ENCODE results near the gene CAB39.

The CAB39 gene

GRCh38 chr2:230865766-230866755 lies 153.4 kb downstream of the CAB39 start:
- H3K4me3 ChIP-seq (ENCODE audit: low read depth, low read length): peak overlapping the region; percentile 88
- DNase-seq (ENCODE audit: low read depth): no peak
- no peak for TF ChIP-seq CTCF (IDR thresholded peaks at IDR 0.05; ENCODE audit: low read depth, low read length, missing control alignments)

- DNase-seq (ENCODE audit: low read depth): no peak
- peak overlapping the region; percentile 88; the same call in 1 of the 2 replicates for H3K4me3 ChIP-seq (ENCODE audit: low read depth, low read length)
- no peak for TF ChIP-seq CTCF (IDR thresholded peaks at IDR 0.05; ENCODE audit: low read depth, low read length, missing control alignments)
Observed at GRCh38 chr2:230866756-230867523, 154.3 kb downstream of the CAB39 start.

- H3K4me3 ChIP-seq (ENCODE audit: low read depth, low read length): no peak overlapping the region
- no peak for DNase-seq (ENCODE audit: low read depth)
- no peak for TF ChIP-seq CTCF (IDR thresholded peaks at IDR 0.05; ENCODE audit: low read depth, low read length, missing control alignments)
Observed at GRCh38 chr2:230868161-230868946, 155.7 kb downstream of the CAB39 start.

GRCh38 chr2:230868947-230869913 lies 156.6 kb downstream of the CAB39 start:
- TF ChIP-seq CTCF (IDR thresholded peaks at IDR 0.05; ENCODE audit: low read depth, low read length, missing control alignments): no peak
- no peak overlapping the region for H3K4me3 ChIP-seq (ENCODE audit: low read depth, low read length)
- no peak for DNase-seq (ENCODE audit: low read depth)

GRCh38 chr2:230869914-230870543 lies 157.4 kb downstream of the CAB39 start:
- DNase-seq (ENCODE audit: low read depth): no peak
- TF ChIP-seq CTCF (IDR thresholded peaks at IDR 0.05; ENCODE audit: low read depth, low read length, missing control alignments): no peak
- H3K4me3 ChIP-seq (ENCODE audit: low read depth, low read length): no peak overlapping the region; the same call in 1 of the 2 replicates

Data from GM12864 (cell line).